HEK293 (cell line): Measurements from ENCODE around the gene PSMG1.
"Not testable (repeated sequence)": the region's sequence is repeated elsewhere in the genome, so short reads cannot be mapped to it uniquely, and the experiment has no call there.

Experiments used
- CTCF ChIA-PET: fragments of 350-600 bp; formaldehyde crosslinking; extraction: SDS; loops from one replicate; lab custom pipeline; 2021; ENCODE audit warnings: antibody characterized with exemption; lab: Yijun Ruan, JAX
- POLR2A ChIA-PET: fragments of 300-600 bp; formaldehyde crosslinking; extraction: SDS; loops from one replicate; lab custom pipeline; 2020; ENCODE audit warnings: antibody characterized with exemption, inconsistent platforms; lab: Yijun Ruan, JAX
- H3K27ac ChIP-seq: fragments of 200-500 bp; sonication (Bioruptor generic); 2 replicates; pipeline ENCODE4 v1.5.1; 2014; ENCODE audit warnings: low read depth, low read length, control low read depth, inconsistent platforms; ENCODE audit errors: extremely low read depth
- H3K36me3 ChIP-seq, 2 experiments: fragments of 200-500 bp in 1 of 2; sonication (Bioruptor generic) in 1 of 2; 1 replicate in 1 of 2; 2 replicates in 1 of 2; pipeline ENCODE4 v1.5.1; 2014 to 2017; ENCODE audit warnings: inconsistent platforms in 2 of 2, low read length in 2 of 2; ENCODE audit not compliant: control insufficient read depth in 2 of 2, insufficient read depth in 1 of 2
- H3K4me1 ChIP-seq: fragments of 200-500 bp; sonication (Bioruptor generic); 2 replicates; pipeline ENCODE4 v1.5.1; 2014; ENCODE audit warnings: mild to moderate bottlenecking, low read length, inconsistent platforms; ENCODE audit not compliant: control insufficient read depth, insufficient read depth
- H3K4me3 ChIP-seq: 2 replicates; pipeline ENCODE4 v1.5.1; 2011; ENCODE audit warnings: low read depth, mild to moderate bottlenecking, control low read depth, low read length, moderate library complexity
- H3K9me3 ChIP-seq: fragments of 200-500 bp; sonication (Bioruptor generic); 2 replicates; pipeline ENCODE4 v1.5.1; 2014; ENCODE audit warnings: low read depth, low read length, inconsistent platforms; ENCODE audit not compliant: control insufficient read depth, insufficient read depth
- ATF2 ChIP-seq: fragments of 450-650 bp; formaldehyde crosslinking; IDR thresholded peaks from 2 replicates; pipeline ENCODE4 v1.5.1; 2016; ENCODE audit warnings: missing biosample characterization, missing genetic modification characterization, low read depth
- EGR2 ChIP-seq: fragments of 450-650 bp; formaldehyde crosslinking; IDR thresholded peaks from 2 replicates; pipeline ENCODE4 v1.5.1; 2016; ENCODE audit warnings: low read depth, missing biosample characterization, missing genetic modification characterization
- HOXC10 ChIP-seq: sonication (generic); formaldehyde crosslinking; IDR thresholded peaks from 2 replicates; pipeline ENCODE4 v1.8.1; 2023; ENCODE audit warnings: mild to moderate bottlenecking, missing genetic modification reagents
- KLF8 ChIP-seq: fragments of 450-650 bp; formaldehyde crosslinking; IDR thresholded peaks from 2 replicates; pipeline ENCODE4 v1.5.1; 2016; ENCODE audit warnings: missing biosample characterization, missing genetic modification characterization
- REST ChIP-seq: fragments of 450-650 bp; formaldehyde crosslinking; IDR thresholded peaks from 2 replicates; pipeline ENCODE4 v1.5.1; 2016; ENCODE audit warnings: missing biosample characterization, missing genetic modification characterization
- SETDB1 ChIP-seq: IDR thresholded peaks from one replicate; pipeline ENCODE4 v1.6.1; 2017; ENCODE audit warnings: mild to moderate bottlenecking, low read length, moderate library complexity, mixed read lengths; ENCODE audit not compliant: insufficient read length
- TCF7L2 ChIP-seq: IDR thresholded peaks from 2 replicates; pipeline ENCODE4 v1.6.1; 2011; ENCODE audit warnings: low read depth, mild to moderate bottlenecking, inconsistent platforms, low read length, moderate library complexity, borderline replicate concordance
- TRIM28 ChIP-seq: IDR thresholded peaks from 2 replicates; pipeline ENCODE4 v1.6.1; 2011; ENCODE audit warnings: low read length, control low read depth, borderline replicate concordance
- WT1 ChIP-seq: fragments of 450-650 bp; formaldehyde crosslinking; IDR thresholded peaks from 2 replicates; pipeline ENCODE4 v1.5.1; 2016; ENCODE audit warnings: missing biosample characterization, missing genetic modification characterization
- ZEB2 ChIP-seq: fragments of 450-650 bp; formaldehyde crosslinking; IDR thresholded peaks from 2 replicates; pipeline ENCODE4 v1.5.1; 2016; ENCODE audit warnings: missing biosample characterization, missing genetic modification characterization
- ZNF214 ChIP-seq: fragments of 450-650 bp; formaldehyde crosslinking; IDR thresholded peaks from 2 replicates; pipeline ENCODE4 v1.5.1; 2017; ENCODE audit warnings: missing biosample characterization, mild to moderate bottlenecking, missing genetic modification characterization, borderline replicate concordance
- ZNF266 ChIP-seq: fragments of 450-650 bp; formaldehyde crosslinking; IDR thresholded peaks from 2 replicates; pipeline ENCODE4 v1.5.1; 2016; ENCODE audit warnings: missing biosample characterization, missing genetic modification characterization, low read depth
- ZNF514 ChIP-seq: fragments of 450-650 bp; formaldehyde crosslinking; IDR thresholded peaks from 2 replicates; pipeline ENCODE4 v1.5.1; 2016; ENCODE audit warnings: missing biosample characterization, missing genetic modification characterization
- ZNF530 ChIP-seq: fragments of 450-650 bp; formaldehyde crosslinking; IDR thresholded peaks from 2 replicates; pipeline ENCODE4 v1.5.1; 2016; ENCODE audit warnings: low read depth, missing biosample characterization, missing genetic modification characterization
- ZNF544 ChIP-seq: fragments of 450-650 bp; formaldehyde crosslinking; IDR thresholded peaks from 2 replicates; pipeline ENCODE4 v1.5.0; 2017; ENCODE audit warnings: missing biosample characterization, missing genetic modification characterization
- ZNF555 ChIP-seq: fragments of 450-650 bp; formaldehyde crosslinking; conservative IDR thresholded peaks from 2 replicates; pipeline ENCODE4 v1.5.1; 2017; ENCODE audit warnings: missing biosample characterization, mild to moderate bottlenecking, missing genetic modification characterization, inconsistent platforms
- ZNF610 ChIP-seq: fragments of 450-650 bp; formaldehyde crosslinking; IDR thresholded peaks from 2 replicates; pipeline ENCODE4 v1.5.1; 2016; ENCODE audit warnings: missing biosample characterization, missing genetic modification characterization, borderline replicate concordance
- ZNF654 ChIP-seq: fragments of 450-650 bp; formaldehyde crosslinking; IDR thresholded peaks from 2 replicates; pipeline ENCODE4 v1.5.1; 2016; ENCODE audit warnings: low read depth, missing biosample characterization, missing genetic modification characterization
- ZNF660 ChIP-seq: fragments of 450-650 bp; IDR thresholded peaks from 2 replicates; pipeline ENCODE4 v1.5.1; 2018; ENCODE audit warnings: missing biosample characterization, mild to moderate bottlenecking, missing genetic modification characterization
- ZNF677 ChIP-seq: fragments of 450-650 bp; IDR thresholded peaks from 2 replicates; pipeline ENCODE4 v1.5.0; 2018; ENCODE audit warnings: missing biosample characterization, mild to moderate bottlenecking, missing genetic modification characterization, moderate library complexity
- ZNF701 ChIP-seq: fragments of 450-650 bp; formaldehyde crosslinking; IDR thresholded peaks from 2 replicates; pipeline ENCODE4 v1.5.1; 2016; ENCODE audit warnings: missing biosample characterization, missing genetic modification characterization
- ZNF768 ChIP-seq: fragments of 450-650 bp; formaldehyde crosslinking; IDR thresholded peaks from 2 replicates; pipeline ENCODE4 v1.5.1; 2018; ENCODE audit warnings: missing biosample characterization, mild to moderate bottlenecking, missing genetic modification characterization

The PSMG1 gene

GRCh38 chr21:39168800-39169199 is 14.5 kb downstream of the PSMG1 start (continued):
- no peak for TF ChIP-seq ZNF654 (tag by site-specific recombination)
- no peak for TF ChIP-seq ZNF677 (tag by site-specific recombination)
- TF ChIP-seq KLF8, result no peak
- no peak for TF ChIP-seq ZEB2 (tag by site-specific recombination)
- TF ChIP-seq ZNF660 (tag by site-specific recombination), result no peak

GRCh38 chr21:39164523-39164922 is 18.7 kb downstream of the PSMG1 start:
- H3K9me3 ChIP-seq, result no peaks in the 10 kb centered on the region
- TF ChIP-seq ZNF530 (tag by site-specific recombination) (no peak), SETDB1 (peak; percentile 66)
- ChIA-PET CTCF (no interaction called here), POLR2A (no interaction called here)
- H3K36me3 ChIP-seq, result peaks cover 0 to 4% of the 10 kb centered on the region in 2 experiments; a peak in 1 of 3 replicates
- H3K4me1 ChIP-seq, result no peaks in the 10 kb centered on the region
- H3K4me3 ChIP-seq, result no peak overlapping the region
- no peak overlapping the region for H3K27ac ChIP-seq

GRCh38 chr21:39161064-39161463 is 22.2 kb downstream of the PSMG1 start:
- POLR2A ChIA-PET, result no interaction called here
- H3K9me3 ChIP-seq, result no peaks in the 10 kb centered on the region
- no peaks in the 10 kb centered on the region for H3K4me1 ChIP-seq
- TF ChIP-seq WT1 (tag by site-specific recombination), result 0 out of 2 replicates have a peak, but pooled peaks have one; percentile 20
- TF ChIP-seq ZNF768, result no peak
- CTCF ChIA-PET, result interaction anchor here (0.6 kb wide), 2 partner anchors 23 to 424 kb away, joined by 3 read pairs; no protein-coding TSS in a partner anchor
- H3K27ac ChIP-seq, result no peak overlapping the region
- H3K4me3 ChIP-seq, result no peak overlapping the region
- no peaks in the 10 kb centered on the region for H3K36me3 ChIP-seq

- Histone ChIP-seq H3K36me3 (no peaks in the 10 kb centered on the region), H3K27ac (no peak overlapping the region), H3K4me3 (no peak overlapping the region), H3K9me3 (no peaks in the 10 kb centered on the region), H3K4me1 (no peaks in the 10 kb centered on the region)
- POLR2A ChIA-PET, result interaction anchor here (0.5 kb wide), 1 partner anchor 356 kb away, joined by 4 read pairs; no protein-coding TSS in a partner anchor
- CTCF ChIA-PET, result interaction anchor here (0.6 to 0.7 kb wide), 2 partner anchors 46 to 645 kb away, joined by 3 to 4 read pairs; no protein-coding TSS in a partner anchor
- TF ChIP-seq ZNF555, result no peak
- TF ChIP-seq ZNF266, result no peak
- TF ChIP-seq ZNF514 (tag by site-specific recombination), result no peak
- no peak for TF ChIP-seq ZNF610 (tag by site-specific recombination)
- TF ChIP-seq WT1 (tag by site-specific recombination), result no peak
- no peak for TF ChIP-seq TCF7L2
- no peak for TF ChIP-seq HOXC10 (CRISPR knock-in tag)
- no peak for TF ChIP-seq EGR2 (tag by site-specific recombination)
- TF ChIP-seq ATF2 (tag by site-specific recombination), result no peak
- no peak for TF ChIP-seq ZNF544 (tag by site-specific recombination)
- TF ChIP-seq ZNF701 (tag by site-specific recombination), result no peak
- no peak for TF ChIP-seq ZNF214
- no peak for TF ChIP-seq TRIM28
- no peak for TF ChIP-seq REST (tag by site-specific recombination)
Measured at GRCh38 chr21:39159342-39160063, 23.7 kb downstream of the PSMG1 start.

GRCh38 chr21:39157241-39157640 is 26.0 kb downstream of the PSMG1 start:
- CTCF ChIA-PET, H3K27ac ChIP-seq, POLR2A ChIA-PET, H3K4me3 ChIP-seq, H3K4me1 ChIP-seq, H3K9me3 ChIP-seq, H3K36me3 ChIP-seq: not testable (repeated sequence)
